Activated T-helper 9 cell treated with anti-CD3 and anti-CD28 coated beads, Interleukin-2, amount 50 U/mL, for 16 hours (primary cell): ENCODE data around the gene TNS1.
"Not testable (repeated sequence)": the region's sequence is repeated elsewhere in the genome, so short reads cannot be mapped to it uniquely, and the experiment has no call there.

Experiments used
- DNase-seq: peaks from one replicate; pipeline ENCODE4 v3.0.0-alpha.2; 2020; ENCODE audit warnings: low read depth

The TNS1 gene

GRCh38 chr2:218002845-218003180, at the start of gene TNS1:
Gene TNS1 (minus strand): TSS chr2:218002995. CDS start chr2:218002872, 123 bp downstream.
- DNase-seq, result no peak

GRCh38 chr2:218051903-218052302, 49.1 kb upstream of the TNS1 start:
- no peak for DNase-seq

DNA sequence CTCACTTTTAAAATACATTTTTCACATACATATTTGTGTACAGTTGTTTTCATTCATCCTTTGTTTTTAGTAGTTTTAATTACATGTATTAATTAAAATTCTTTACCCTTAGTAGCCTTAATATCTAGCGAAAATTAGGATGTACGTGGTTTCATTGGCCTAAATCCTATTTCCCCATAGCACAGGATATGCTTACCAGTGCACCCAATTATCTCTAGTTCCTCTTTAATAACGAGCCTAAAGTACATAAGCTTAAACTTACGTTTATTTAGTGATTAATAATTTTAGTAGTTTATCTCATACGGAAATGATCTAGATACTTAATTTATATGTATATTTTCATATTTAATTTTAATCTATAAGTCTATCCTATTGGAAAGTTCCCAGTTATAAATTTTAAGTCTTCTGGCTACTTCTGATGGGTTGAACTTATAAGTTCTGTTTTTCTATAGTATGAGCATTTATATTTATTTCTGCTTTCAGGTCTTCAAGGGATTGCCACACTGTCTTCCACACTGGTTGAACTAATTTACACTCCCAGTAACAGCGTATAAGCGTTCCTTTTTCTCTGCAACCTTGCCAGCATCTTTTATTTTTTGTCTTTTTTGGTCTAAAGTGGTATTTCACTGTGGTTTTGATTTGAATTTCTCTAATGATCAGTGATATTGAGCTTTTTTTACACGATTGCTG, 44.9 kb upstream of the TNS1 start:
- no peak for DNase-seq

DNA sequence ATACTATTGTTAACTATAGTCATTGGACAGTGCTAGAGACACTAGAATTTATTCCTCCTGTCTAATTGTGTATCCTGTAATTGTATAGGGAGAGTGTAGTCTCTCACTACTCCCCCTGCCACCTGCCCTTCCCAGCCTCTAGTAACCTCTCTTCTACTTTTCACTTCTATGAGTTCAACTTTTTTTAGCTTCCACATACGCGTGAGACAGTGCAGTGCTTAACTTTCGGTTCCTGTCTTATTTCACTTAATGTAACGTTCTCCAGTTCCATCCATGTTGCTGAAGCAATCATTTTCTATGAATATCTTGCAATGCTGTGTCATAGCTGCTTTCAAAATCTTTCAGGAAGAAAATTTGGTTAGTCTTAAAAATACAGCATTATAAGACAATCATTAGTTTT, 43.4 kb upstream of the TNS1 start:
- no peak for DNase-seq

DNA sequence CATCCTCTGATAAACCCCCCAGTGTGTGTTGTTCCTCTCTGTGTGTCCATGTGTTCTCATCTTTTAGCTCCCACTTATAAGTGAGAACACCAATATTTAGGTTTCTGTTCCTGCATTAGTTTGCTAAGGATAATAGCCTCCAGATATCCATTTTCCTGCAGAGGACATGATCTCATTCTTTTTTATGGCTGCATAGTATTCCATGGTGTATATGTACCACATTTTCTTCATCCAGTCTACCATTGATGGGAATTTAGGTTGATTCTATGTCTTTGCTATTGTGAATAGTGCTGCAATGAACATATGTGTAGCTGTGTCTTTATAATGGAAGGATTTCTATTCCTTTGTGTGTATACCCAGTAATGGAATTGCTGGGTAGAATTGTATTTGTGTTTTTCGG, 41.8 kb upstream of the TNS1 start:
- DNase-seq, result not testable (repeated sequence)

DNA sequence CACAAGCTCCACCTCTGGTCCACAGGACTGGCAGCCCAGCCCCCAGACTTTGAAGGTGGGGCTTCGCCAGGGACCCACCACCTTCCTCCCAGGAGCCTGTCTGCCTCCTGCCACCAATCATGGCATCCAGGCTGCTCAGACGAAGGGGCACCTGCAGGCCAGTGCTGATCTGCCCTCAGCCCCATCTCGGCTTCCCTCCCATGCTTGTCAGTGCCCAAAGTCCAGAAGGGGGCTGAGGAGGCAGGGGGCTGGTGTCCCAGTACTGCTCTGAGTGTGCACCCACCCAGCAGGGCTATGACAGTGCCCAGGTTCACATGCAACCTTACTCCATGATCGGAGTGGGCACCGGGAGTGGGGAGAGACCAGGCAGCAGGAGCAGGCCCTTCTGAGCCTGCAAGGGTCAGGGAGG, 40.9 kb upstream of the TNS1 start:
- no peak for DNase-seq

DNA sequence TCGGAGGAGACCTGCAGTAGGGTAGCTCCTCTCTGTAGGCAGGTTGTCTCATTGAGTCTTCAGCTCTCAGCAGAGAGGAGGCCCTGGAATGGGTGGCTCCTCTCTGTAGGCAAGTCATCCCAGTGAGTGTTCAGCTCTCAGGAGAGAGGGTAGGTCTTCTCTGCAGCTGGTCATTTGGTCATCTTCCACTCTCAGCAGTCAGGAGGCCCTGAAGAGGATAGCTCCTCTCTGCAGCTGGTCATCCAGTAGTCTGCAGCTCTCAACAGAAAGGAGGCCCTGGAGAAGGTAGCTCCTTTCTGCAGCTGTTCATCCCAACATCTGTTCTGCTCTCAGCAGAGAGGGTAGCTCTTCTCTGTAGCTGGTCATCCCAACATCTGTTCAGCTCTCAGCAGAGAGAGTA, 40.3 kb upstream of the TNS1 start:
- no peak for DNase-seq

GRCh38 chr2:218041302-218042168, 38.7 kb upstream of the TNS1 start:
- DNase-seq, result no peak

GRCh38 chr2:218040883-218041282, 38.1 kb upstream of the TNS1 start:
- DNase-seq, result no peak

- no peak for DNase-seq
Observed at GRCh38 chr2:218039171-218039570, 36.4 kb upstream of the TNS1 start.

DNA sequence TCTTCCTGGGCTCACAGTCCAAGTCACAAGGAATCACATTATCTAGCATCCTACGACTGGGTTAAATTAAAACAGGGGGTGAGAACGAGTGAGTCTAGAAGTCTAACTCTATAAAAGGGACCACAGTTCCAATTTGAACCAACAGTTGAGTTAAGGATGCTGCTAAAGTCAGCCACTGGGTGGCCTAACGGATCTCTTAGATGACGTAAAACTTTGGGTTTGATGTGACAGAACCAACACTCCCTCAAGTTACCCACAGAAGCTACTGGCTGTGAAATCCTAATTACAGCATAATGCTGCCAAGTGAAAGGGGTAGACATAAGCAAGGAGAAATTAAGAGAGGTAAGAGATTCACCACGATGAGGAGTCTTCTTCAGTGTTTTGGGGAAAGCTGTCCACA, 33.6 kb upstream of the TNS1 start:
- DNase-seq, result no peak

GRCh38 chr2:218035463-218036100, 32.8 kb upstream of the TNS1 start:
- no peak for DNase-seq

GRCh38 chr2:218034497-218035213, 31.9 kb upstream of the TNS1 start:
- DNase-seq, result peak; percentile 38

DNA sequence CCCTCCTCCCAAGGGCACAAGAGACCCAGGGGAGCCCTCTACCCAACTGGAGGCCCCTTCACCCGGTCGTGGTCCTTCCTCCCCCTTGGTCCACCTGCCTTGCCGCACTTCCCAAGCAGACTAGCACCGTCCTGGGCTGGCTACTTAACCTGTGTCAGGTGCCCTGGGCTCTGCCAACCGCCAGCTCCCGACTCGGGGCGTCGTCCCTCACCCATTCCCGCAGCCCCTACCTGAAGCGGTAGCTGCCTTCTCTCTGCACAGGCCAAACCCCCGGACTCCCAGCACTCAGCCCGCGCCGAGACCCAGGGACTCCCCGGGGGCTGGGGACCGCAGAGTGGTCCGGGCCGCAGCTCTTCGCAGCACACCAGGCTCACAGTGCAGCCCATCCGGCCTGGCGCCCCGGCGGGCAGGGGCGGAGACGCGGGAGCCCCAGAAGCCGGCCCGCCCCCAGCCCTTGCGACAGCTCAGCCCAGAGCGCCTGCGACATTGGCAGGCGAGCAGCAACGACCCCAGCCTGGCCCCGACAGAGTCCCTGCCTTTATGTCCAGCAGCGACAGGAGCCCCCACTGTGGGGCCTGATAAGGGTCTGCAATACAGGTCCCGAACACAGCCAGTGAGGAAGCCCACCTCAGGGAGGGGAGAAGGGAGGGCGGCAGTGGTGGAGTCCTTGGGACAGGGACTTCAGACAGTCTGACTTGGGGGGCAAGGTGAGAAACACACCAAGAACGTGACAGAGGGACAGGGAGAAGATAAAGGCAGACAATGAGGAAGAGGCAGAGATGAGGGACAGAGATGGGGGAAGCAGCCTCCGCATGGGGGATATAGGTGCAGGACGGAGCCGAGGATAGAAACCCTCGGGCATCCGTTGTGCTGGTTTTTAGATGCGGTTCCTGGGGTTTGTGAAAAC, 31.0 kb upstream of the TNS1 start:
- DNase-seq, result no peak

GRCh38 chr2:218033208-218033589, 30.4 kb upstream of the TNS1 start:
- DNase-seq, result no peak

GRCh38 chr2:218032336-218033171, 29.8 kb upstream of the TNS1 start:
- DNase-seq, result no peak

DNA sequence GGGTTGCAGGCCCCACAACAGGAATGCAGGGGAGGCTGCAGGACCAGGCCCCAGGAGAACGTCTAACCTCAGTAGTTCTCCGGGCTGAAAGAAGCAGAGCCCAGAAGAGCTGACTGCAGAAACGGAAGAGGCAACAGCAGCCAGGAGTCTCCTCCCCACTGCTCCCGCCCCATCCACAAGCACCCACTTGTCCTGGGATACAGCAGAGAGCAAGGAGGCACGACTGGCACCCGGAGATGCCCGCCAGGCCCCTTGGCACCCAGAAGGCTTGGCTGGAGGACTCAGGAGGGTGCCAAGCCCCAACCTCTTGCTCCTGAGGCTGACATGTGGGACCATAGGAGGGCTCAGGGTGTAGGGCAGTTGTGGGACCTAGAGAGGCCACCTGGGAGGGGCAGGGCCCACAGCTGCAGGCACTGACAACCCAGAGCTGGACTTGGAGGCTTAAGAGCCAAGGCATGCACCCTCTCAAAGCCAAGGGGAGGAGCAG, 29.0 kb upstream of the TNS1 start:
- DNase-seq, result no peak

DNA sequence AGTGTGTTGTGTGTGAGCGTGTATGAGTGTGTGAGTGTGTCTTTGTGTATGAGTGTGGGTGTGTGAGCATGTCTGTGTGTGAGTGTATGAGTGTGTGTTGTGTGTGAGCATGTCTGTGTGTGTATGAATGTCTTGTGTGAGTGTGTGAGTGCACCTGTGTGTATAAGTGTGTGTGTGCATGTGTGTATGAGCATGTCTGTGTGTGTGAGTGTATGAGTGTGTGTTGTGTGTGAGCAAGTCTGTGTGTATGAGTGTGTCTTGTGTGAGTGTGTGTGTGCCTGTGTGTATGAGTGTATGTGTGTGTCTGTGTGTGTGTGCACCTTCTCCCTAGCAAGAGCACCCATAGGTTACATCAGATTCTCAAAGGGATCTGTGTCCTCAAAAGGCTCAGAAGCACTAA, 28.5 kb upstream of the TNS1 start:
- DNase-seq, result no peak

- no peak for DNase-seq
Observed at GRCh38 chr2:218030409-218031195, 27.8 kb upstream of the TNS1 start.
